Measurements from ENCODE around the gene ITPKA.

- TF ChIP-seq, protein P1, sequence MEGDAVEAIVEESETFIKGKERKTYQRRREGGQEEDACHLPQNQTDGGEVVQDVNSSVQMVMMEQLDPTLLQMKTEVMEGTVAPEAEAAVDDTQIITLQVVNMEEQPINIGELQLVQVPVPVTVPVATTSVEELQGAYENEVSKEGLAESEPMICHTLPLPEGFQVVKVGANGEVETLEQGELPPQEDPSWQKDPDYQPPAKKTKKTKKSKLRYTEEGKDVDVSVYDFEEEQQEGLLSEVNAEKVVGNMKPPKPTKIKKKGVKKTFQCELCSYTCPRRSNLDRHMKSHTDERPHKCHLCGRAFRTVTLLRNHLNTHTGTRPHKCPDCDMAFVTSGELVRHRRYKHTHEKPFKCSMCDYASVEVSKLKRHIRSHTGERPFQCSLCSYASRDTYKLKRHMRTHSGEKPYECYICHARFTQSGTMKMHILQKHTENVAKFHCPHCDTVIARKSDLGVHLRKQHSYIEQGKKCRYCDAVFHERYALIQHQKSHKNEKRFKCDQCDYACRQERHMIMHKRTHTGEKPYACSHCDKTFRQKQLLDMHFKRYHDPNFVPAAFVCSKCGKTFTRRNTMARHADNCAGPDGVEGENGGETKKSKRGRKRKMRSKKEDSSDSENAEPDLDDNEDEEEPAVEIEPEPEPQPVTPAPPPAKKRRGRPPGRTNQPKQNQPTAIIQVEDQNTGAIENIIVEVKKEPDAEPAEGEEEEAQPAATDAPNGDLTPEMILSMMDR (IDR thresholded peaks at IDR 0.05), result no peak
- no peak for TF ChIP-seq POLR2A (IDR thresholded peaks at IDR 0.05)
Observed at GRCh38 chr15:41504751-41505492, 11.2 kb downstream of the ITPKA start.
